HG03558 (cell line): ENCODE results near the gene MRPS5.

ENCODE experiments used
- ATAC-seq: cut with Tn5 transposase; IDR thresholded peaks from one replicate; pipeline ENCODE4 v1.9.1; 2021; ENCODE audit warnings: moderate number of reproducible peaks; ENCODE audit not compliant: unreplicated experiment; ENCODE audit errors: extremely low read depth

The MRPS5 gene

GRCh38 chr2:95121407-95122196 lies at the start of gene MRPS5:
Gene MRPS5 (minus strand): TSS chr2:95121808. CDS start chr2:95121791, 17 bp downstream.
- peak; percentile 77 for ATAC-seq

- no peak for ATAC-seq
Observed at GRCh38 chr2:95166065-95166763, 44.6 kb upstream of the MRPS5 start.

- ATAC-seq, result peak; percentile 85
Observed at GRCh38 chr2:95165371-95166064, 43.9 kb upstream of the MRPS5 start, which contains the start of gene ZNF2. Gene ZNF2 (plus strand): TSS chr2:95165809. CDS start chr2:95176227, 10,418 bp downstream.

GRCh38 chr2:95165030-95165370 lies 43.4 kb upstream of the MRPS5 start:
- ATAC-seq, result no peak

GRCh38 chr2:95159690-95160449 lies 38.3 kb upstream of the MRPS5 start, which contains the start of gene ZNF514:
Gene ZNF514 (minus strand): TSS chr2:95159848. CDS start chr2:95153253, 6,595 bp downstream.
- ATAC-seq, result peak; percentile 87

GRCh38 chr2:95158891-95159619 lies 37.4 kb upstream of the MRPS5 start:
- ATAC-seq, result peak; percentile 18

GRCh38 chr2:95158441-95158840 lies 36.8 kb upstream of the MRPS5 start:
- no peak for ATAC-seq

- ATAC-seq, result no peak
Observed at GRCh38 chr2:95149397-95149984, 27.9 kb upstream of the MRPS5 start.

- ATAC-seq, result no peak
Observed at GRCh38 chr2:95143838-95144237, 22.2 kb upstream of the MRPS5 start.

- ATAC-seq, result no peak
Observed at GRCh38 chr2:95138702-95139101, 17.1 kb upstream of the MRPS5 start.

GRCh38 chr2:95122197-95122551 lies 566 bp upstream of the MRPS5 start:
- no peak for ATAC-seq

- ATAC-seq, result no peak
Observed at GRCh38 chr2:95121093-95121406, 558 bp downstream of the MRPS5 start.

GRCh38 chr2:95115418-95115817 lies 6.2 kb downstream of the MRPS5 start:
- ATAC-seq, result peak; percentile 76

- no peak for ATAC-seq
Observed at GRCh38 chr2:95113464-95113863, 8.1 kb downstream of the MRPS5 start.

- ATAC-seq, result no peak
Observed at GRCh38 chr2:95110395-95110794, 11.2 kb downstream of the MRPS5 start.

GRCh38 chr2:95109260-95109659 lies 12.3 kb downstream of the MRPS5 start:
- ATAC-seq, result no peak

- no peak for ATAC-seq
Observed at GRCh38 chr2:95106081-95106480, 15.5 kb downstream of the MRPS5 start.

- ATAC-seq, result no peak
Observed at GRCh38 chr2:95104606-95105005, 17.0 kb downstream of the MRPS5 start.

- no peak for ATAC-seq
Observed at GRCh38 chr2:95099910-95100309, 21.7 kb downstream of the MRPS5 start.
